ENCODE measurements around the gene CENPM. TPM values are rescaled to one million over a fixed set of nuclear protein-coding genes. Genes with fewer than 3 reads are reported as not detected.

The CENPM gene
- polyA plus RNA-seq, 1 donor (not counting 4 experiments of a cell fraction or from before 2014, with no cell fraction given) = 4.8 TPM

GRCh38 chr22:41922328-41922727 is 24.6 kb downstream of the CENPM start:
- H3K36me3 ChIP-seq (ENCODE audit: control insufficient read depth in 2 of 2, extremely low read depth in 1 of 2, insufficient read depth in 2 of 2, low read length in 2 of 2) = no peaks in the 10 kb centered on the region
- no peaks in the 10 kb centered on the region for H3K9me1 ChIP-seq (ENCODE audit: control insufficient read depth, extremely low read depth, insufficient read depth, low read length)
- H3K79me2 ChIP-seq (ENCODE audit: control insufficient read depth, insufficient read depth, low read length) = no peaks in the 10 kb centered on the region
- H3K4me2 ChIP-seq (ENCODE audit: control insufficient read depth, extremely low read depth, insufficient read depth, low read depth, low read length) = no peak overlapping the region
- no peak overlapping the region for H3K9ac ChIP-seq (ENCODE audit: control insufficient read depth, extremely low read depth, insufficient read depth, low read length)
- DNase-seq (ENCODE audit: low read depth, low spot score) (no peak), FAIRE-seq (no peak)
- H3K4me3 ChIP-seq (ENCODE audit: control insufficient read depth in 2 of 3, extremely low read depth in 1 of 3, insufficient read depth in 2 of 3, low read depth in 1 of 3, low read length in 3 of 3) = no peak overlapping the region
- TF ChIP-seq, protein P1, sequence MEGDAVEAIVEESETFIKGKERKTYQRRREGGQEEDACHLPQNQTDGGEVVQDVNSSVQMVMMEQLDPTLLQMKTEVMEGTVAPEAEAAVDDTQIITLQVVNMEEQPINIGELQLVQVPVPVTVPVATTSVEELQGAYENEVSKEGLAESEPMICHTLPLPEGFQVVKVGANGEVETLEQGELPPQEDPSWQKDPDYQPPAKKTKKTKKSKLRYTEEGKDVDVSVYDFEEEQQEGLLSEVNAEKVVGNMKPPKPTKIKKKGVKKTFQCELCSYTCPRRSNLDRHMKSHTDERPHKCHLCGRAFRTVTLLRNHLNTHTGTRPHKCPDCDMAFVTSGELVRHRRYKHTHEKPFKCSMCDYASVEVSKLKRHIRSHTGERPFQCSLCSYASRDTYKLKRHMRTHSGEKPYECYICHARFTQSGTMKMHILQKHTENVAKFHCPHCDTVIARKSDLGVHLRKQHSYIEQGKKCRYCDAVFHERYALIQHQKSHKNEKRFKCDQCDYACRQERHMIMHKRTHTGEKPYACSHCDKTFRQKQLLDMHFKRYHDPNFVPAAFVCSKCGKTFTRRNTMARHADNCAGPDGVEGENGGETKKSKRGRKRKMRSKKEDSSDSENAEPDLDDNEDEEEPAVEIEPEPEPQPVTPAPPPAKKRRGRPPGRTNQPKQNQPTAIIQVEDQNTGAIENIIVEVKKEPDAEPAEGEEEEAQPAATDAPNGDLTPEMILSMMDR (optimal IDR thresholded peaks at IDR 0.05 in 1 of 3, IDR thresholded peaks at IDR 0.05 in 1 of 3, conservative IDR thresholded peaks at IDR 0.05 in 1 of 3; ENCODE audit: extremely low read depth in 1 of 3, insufficient read depth in 2 of 3, low read length in 3 of 3) = no peak
- no peak for TF ChIP-seq EZH2 (IDR thresholded peaks at IDR 0.05; ENCODE audit: low read length)
- no peaks in the 10 kb centered on the region for H3K9me3 ChIP-seq (ENCODE audit: control insufficient read depth, low read depth, low read length)
- peaks cover 30% of the 10 kb centered on the region for H3K27me3 ChIP-seq (ENCODE audit: control insufficient read depth, extremely low read depth, insufficient read depth, low read length)
- peaks cover 16% of the 10 kb centered on the region for H3K4me1 ChIP-seq (ENCODE audit: control insufficient read depth, extremely low read depth, insufficient read depth, low read length)
- H3K27ac ChIP-seq (ENCODE audit: control insufficient read depth, insufficient read depth, low read length) = no peak overlapping the region
- no peaks in the 10 kb centered on the region for H4K20me1 ChIP-seq (ENCODE audit: control insufficient read depth, extremely low read depth, insufficient read depth, low read length)
- H2AFZ ChIP-seq (ENCODE audit: control insufficient read depth, low read length) = no peak overlapping the region
- dilution Hi-C loops (cut with MboI; ENCODE audit: extremely low pct_ligation_motif_present, low sequenced_read_pairs) = no loop called here

DNA sequence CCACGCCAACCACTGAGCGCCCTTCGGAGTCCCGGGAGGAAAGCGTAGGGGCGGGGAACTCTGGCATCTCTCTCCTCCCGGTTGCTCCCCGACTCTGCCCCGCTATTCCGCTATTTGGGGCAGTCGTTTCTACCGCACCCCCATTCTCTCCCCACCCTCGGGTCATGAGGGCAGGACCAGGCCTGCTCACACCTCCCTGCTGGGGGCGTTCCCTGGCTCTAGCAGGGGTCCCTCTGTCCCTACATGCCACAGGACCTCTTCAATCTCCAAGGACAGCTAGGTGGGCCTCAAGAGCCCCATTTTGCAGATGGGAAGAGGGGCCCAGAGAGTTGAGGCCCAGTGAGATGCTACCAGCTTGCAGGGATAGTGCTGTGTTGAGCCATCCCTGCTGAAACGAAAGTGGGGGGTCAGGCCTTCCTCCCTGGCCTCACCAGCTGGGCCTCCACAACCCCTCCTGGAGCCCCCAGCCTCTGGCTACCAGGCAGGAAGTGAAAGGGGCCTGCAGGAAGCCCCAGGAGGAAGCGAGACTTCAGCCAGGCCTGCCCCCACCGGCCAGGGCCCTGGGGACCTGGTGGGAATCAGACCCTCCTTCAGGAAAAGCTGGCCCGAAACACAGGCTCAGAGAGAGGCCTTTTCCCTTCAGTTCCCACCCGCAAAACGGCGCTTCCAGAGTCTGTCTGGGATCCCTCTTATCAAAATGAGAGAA is 26.5 kb downstream of the CENPM start:
- peak overlapping the region; percentile 78 for H3K4me2 ChIP-seq (ENCODE audit: control insufficient read depth, extremely low read depth, insufficient read depth, low read depth, low read length)
- dilution Hi-C loops (cut with MboI; ENCODE audit: extremely low pct_ligation_motif_present, low sequenced_read_pairs) = no loop called here

More for the DNA sequence above, 26.5 kb downstream of the CENPM start:
- H3K4me3 ChIP-seq (ENCODE audit: control insufficient read depth in 2 of 3, extremely low read depth in 1 of 3, insufficient read depth in 2 of 3, low read depth in 1 of 3, low read length in 3 of 3) = no peak overlapping the region
- FAIRE-seq = no peak
- peaks cover under 1% of the 10 kb centered on the region for H4K20me1 ChIP-seq (ENCODE audit: control insufficient read depth, extremely low read depth, insufficient read depth, low read length)
- H3K9me3 ChIP-seq (ENCODE audit: control insufficient read depth, low read depth, low read length) = no peaks in the 10 kb centered on the region
- H3K79me2 ChIP-seq (ENCODE audit: control insufficient read depth, insufficient read depth, low read length) = no peaks in the 10 kb centered on the region
- no peak overlapping the region for H2AFZ ChIP-seq (ENCODE audit: control insufficient read depth, low read length)
- peaks cover 37% of the 10 kb centered on the region for H3K27me3 ChIP-seq (ENCODE audit: control insufficient read depth, extremely low read depth, insufficient read depth, low read length)
- no peaks in the 10 kb centered on the region for H3K9me1 ChIP-seq (ENCODE audit: control insufficient read depth, extremely low read depth, insufficient read depth, low read length)
- TF ChIP-seq, protein P1 (optimal IDR thresholded peaks at IDR 0.05 in 1 of 3, IDR thresholded peaks at IDR 0.05 in 1 of 3, conservative IDR thresholded peaks at IDR 0.05 in 1 of 3; ENCODE audit: extremely low read depth in 1 of 3, insufficient read depth in 2 of 3, low read length in 3 of 3) = no peak
- TF ChIP-seq EZH2 (IDR thresholded peaks at IDR 0.05; ENCODE audit: low read length) = no peak
- peaks cover 13% of the 10 kb centered on the region for H3K4me1 ChIP-seq (ENCODE audit: control insufficient read depth, extremely low read depth, insufficient read depth, low read length)
- H3K36me3 ChIP-seq (ENCODE audit: control insufficient read depth in 2 of 2, extremely low read depth in 1 of 2, insufficient read depth in 2 of 2, low read length in 2 of 2) = no peaks in the 10 kb centered on the region
- H3K9ac ChIP-seq (ENCODE audit: control insufficient read depth, extremely low read depth, insufficient read depth, low read length) = no peak overlapping the region
- no peak overlapping the region for H3K27ac ChIP-seq (ENCODE audit: control insufficient read depth, insufficient read depth, low read length)
- no peak for DNase-seq (ENCODE audit: low read depth, low spot score)
